BJ (cell line): ENCODE measurements around the gene ASAP2. TPM values are rescaled to one million over a fixed set of nuclear protein-coding genes. Genes with fewer than 3 reads are reported as not detected.

Experiments
- CTCF ChIA-PET: fragments of 350-600 bp; formaldehyde crosslinking; extraction: SDS; loops from one replicate; lab custom pipeline; 2021; ENCODE audit warnings: antibody characterized with exemption, inconsistent platforms; lab: Yijun Ruan, JAX
- POLR2A ChIA-PET: fragments of 300-600 bp; sonication (Branson Sonifier 250); formaldehyde crosslinking; extraction: SDS; loops from one replicate; lab custom pipeline; 2021; ENCODE audit warnings: antibody characterized with exemption; lab: Charles Lee
- DNase-seq: peaks from one replicate; pipeline ENCODE4 v3.0.0-alpha.2; 2011; ENCODE audit warnings: low read depth
- H3K27me3 ChIP-seq: 2 replicates; pipeline ENCODE4 v1.6.0; 2011; ENCODE audit warnings: low read length; ENCODE audit not compliant: control insufficient read depth, insufficient read depth
- H3K36me3 ChIP-seq: 2 replicates; pipeline ENCODE4 v1.5.1; 2011; ENCODE audit warnings: low read length; ENCODE audit not compliant: control insufficient read depth, insufficient read depth
- H3K4me3 ChIP-seq: 2 replicates; pipeline ENCODE4 v1.5.1; 2011; ENCODE audit warnings: low read depth, mild to moderate bottlenecking, control low read depth, low read length
- polyA plus RNA-seq: library from polyadenylated mRNA; depleted of rRNA; stranded (reverse); fragments of >200 nt; gene quantifications from 2 replicates; pipeline ENCODE4 v1.2.3, GENCODE V29; 2011
- TF ChIP-seq, protein P1 (sequence below): IDR thresholded peaks from 2 replicates; pipeline ENCODE4 v1.5.1; 2011; ENCODE audit warnings: low read depth, mild to moderate bottlenecking, control low read depth, inconsistent platforms, low read length, moderate library complexity; ENCODE audit not compliant: insufficient read depth

ASAP2 gene
- polyA plus RNA-seq, 1 experiment, result 14.1 TPM

DNA sequence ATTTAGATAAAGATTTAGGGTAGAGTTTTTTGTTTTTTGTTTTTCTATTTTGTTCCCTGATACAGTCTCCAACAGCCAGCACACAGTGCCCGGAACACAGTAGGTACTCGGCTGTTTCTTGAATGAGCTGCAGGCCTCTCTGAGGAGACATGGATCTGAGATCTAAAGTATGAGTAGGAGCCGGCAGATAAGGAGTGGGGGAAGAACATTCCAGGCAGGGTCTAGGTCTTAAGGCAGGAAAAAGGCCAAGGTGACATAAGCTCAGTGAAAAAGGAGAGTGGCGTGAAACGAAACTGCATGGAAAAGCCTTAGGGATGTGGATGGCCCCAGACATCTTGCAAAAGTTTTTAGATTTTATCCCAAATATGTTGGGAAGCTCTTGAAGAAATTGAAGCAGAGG is 122.3 kb downstream of the ASAP2 start:
- CTCF ChIA-PET, result interaction anchor here (2.3 kb wide), 1 partner anchor 186 kb away, joined by 7 read pairs; no protein-coding TSS in a partner anchor
- no peaks in the 10 kb centered on the region for H3K27me3 ChIP-seq
- no peak overlapping the region for H3K4me3 ChIP-seq
- H3K36me3 ChIP-seq, result peaks cover 4% of the 10 kb centered on the region
- DNase-seq, result no peak
- POLR2A ChIA-PET, result no interaction called here
- TF ChIP-seq, protein P1, sequence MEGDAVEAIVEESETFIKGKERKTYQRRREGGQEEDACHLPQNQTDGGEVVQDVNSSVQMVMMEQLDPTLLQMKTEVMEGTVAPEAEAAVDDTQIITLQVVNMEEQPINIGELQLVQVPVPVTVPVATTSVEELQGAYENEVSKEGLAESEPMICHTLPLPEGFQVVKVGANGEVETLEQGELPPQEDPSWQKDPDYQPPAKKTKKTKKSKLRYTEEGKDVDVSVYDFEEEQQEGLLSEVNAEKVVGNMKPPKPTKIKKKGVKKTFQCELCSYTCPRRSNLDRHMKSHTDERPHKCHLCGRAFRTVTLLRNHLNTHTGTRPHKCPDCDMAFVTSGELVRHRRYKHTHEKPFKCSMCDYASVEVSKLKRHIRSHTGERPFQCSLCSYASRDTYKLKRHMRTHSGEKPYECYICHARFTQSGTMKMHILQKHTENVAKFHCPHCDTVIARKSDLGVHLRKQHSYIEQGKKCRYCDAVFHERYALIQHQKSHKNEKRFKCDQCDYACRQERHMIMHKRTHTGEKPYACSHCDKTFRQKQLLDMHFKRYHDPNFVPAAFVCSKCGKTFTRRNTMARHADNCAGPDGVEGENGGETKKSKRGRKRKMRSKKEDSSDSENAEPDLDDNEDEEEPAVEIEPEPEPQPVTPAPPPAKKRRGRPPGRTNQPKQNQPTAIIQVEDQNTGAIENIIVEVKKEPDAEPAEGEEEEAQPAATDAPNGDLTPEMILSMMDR, result no peak

DNA sequence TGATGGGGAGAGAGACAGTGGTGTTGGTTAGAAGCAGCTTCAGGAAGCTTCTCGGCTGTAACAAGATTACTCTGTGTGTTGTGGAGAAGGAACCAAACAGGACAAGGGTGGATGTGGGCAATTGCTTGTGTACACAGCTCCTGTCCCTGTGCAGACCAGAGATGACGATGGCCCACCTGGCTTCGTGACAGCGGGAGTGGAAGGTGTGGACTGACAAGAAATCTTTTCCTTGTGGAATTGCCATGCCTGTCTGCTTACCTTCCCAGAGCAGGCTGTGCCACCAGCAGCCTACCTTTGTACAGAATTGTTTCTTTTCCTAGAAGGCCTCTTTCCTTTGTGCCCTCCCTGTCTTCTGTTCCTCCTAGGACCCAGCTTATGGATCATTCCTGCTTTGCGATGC is 122.9 kb downstream of the ASAP2 start:
- POLR2A ChIA-PET, result no interaction called here
- H3K36me3 ChIP-seq, result peaks cover 4% of the 10 kb centered on the region

DNA sequence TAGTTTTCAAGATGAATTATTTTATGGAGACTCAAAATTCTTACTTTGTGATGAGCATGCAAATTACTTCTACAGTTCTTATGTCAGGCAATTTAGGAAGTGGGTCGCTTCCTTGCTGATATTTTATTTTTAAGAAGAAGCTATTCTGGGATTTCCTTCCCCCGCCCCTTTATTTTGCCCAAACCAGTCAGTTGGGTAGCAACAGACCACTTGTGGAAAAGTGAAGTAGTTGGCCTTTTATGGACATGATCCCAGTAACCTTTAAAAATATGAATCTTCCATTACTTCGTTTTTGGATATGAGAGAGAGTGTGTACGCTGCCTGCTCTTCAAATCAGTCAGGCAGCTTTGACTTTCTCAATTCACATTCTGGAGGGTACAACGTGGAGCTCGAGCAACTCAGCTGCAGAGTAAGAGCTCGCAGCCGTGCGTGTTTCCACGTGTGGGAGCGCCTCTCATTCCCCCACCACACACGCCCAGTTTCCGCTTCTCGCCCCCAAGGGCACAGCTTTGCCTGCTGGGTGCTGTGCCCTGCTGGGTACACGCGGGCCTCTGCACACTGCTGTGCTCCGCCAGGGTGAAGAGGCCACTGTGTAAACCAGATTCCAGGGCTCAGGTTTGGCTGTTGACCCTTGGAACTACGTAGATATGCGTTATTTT is 124.1 kb downstream of the ASAP2 start:
- TF ChIP-seq, protein P1, result no peak
- ChIA-PET CTCF (interaction anchor here (1.0 to 2.3 kb wide), 2 partner anchors 11 to 188 kb away, joined by 3 to 7 read pairs; no protein-coding TSS in a partner anchor), POLR2A (no interaction called here)
- no peaks in the 10 kb centered on the region for H3K27me3 ChIP-seq
- H3K36me3 ChIP-seq, result peaks cover 6% of the 10 kb centered on the region
- H3K4me3 ChIP-seq, result no peak overlapping the region
- DNase-seq, result no peak

More for the DNA sequence above, 122.9 kb downstream of the ASAP2 start:
- CTCF ChIA-PET, result interaction anchor here (0.7 to 2.3 kb wide), 2 partner anchors 69 to 186 kb away, joined by 3 to 7 read pairs; no protein-coding TSS in a partner anchor
- Histone ChIP-seq H3K4me3 (no peak overlapping the region), H3K27me3 (no peaks in the 10 kb centered on the region)
- TF ChIP-seq, protein P1, result no peak
- no peak for DNase-seq

DNA sequence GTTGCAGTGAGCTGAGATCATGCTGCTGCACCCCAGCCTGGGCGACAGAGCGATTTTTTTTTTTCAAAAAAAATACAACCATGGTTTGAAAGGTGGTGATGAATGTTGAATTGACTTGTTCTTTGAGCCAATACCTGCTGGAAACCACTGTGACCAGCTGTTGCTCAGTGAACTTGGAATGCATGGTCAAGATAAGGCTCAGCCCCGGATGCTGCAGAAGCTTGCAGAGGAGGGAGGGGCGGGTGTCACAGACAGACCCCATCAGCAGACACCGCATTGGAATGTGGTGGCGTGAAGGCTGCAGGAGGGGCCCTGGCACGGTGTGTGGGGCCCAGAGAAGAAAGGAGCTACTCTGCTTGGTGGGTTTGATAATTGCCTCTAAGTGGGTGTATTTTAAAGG is 125.1 kb downstream of the ASAP2 start:
- POLR2A ChIA-PET, result no interaction called here
- TF ChIP-seq, protein P1, result no peak
- CTCF ChIA-PET, result interaction anchor here (0.7 to 1.1 kb wide), 2 partner anchors 21 to 44 kb away, joined by 3 read pairs; no protein-coding TSS in a partner anchor

DNA sequence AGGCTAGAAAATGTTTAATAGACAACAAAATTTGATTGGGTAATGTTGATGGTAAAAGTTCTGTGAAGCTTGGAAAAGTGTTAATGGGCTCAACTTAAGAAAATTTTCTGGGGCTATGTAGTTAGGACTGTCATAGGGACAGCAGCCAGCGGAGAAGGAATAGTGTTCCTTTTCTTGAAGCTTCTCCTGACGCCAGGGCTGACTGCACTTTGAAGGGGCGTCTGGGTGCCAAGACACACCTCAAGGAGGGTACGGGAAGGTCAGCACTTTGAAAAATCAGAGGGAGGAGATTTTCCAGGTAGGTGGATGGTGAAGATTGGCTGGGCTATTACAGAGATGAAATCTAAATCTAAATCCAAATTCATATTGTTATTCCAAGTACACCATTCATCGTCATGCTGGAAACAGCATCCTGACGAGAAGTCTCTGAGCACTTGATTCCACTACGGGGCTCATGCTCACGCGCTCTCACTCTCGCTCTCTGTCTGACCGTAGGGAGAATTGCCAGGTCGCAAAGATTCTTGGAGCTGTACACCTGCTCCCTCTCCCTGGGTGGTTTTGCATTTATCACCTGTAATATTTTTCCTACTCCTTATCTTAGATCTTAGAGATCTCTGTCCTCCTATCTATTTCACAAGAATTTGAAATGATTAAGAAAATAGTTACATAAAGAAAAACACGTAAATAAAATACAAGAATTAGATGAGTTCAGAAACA is 125.7 kb downstream of the ASAP2 start:
- DNase-seq, result no peak
- TF ChIP-seq, protein P1, result no peak
- H3K27me3 ChIP-seq, result no peaks in the 10 kb centered on the region
- no peak overlapping the region for H3K4me3 ChIP-seq
- ChIA-PET POLR2A (no interaction called here), CTCF (interaction anchor here (0.7 to 1.2 kb wide), 3 partner anchors 10 to 45 kb away, joined by 3 to 4 read pairs (median 3); no protein-coding TSS in a partner anchor)
- peaks cover 6% of the 10 kb centered on the region for H3K36me3 ChIP-seq

More for the DNA sequence above, 125.1 kb downstream of the ASAP2 start:
- H3K27me3 ChIP-seq, result no peaks in the 10 kb centered on the region
- no peak for DNase-seq
- H3K36me3 ChIP-seq, result peaks cover 6% of the 10 kb centered on the region
- no peak overlapping the region for H3K4me3 ChIP-seq
